Measurements from ENCODE around the gene GLYATL2.

GLYATL2 gene

DNA sequence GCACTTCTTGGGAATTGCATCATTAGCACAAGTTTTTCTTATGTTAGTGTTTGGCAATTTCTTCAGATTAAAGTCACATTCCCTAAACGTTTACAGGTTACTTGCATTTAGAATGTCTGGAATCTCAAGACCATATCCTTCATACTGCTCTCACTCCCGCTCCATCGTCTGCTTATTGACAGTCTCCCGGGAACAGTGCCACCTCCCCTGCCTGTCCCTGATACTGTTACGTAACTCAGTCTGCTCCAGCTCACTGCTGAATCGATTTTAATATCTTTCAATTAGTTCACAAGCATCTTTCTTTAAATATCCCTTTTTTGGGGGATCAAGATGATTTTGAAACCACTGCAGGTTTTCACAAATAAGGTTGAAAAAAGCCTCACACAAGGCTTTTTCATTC, 48.2 kb downstream of the GLYATL2 start:
- no peak for DNase-seq

GRCh38 chr11:58788355-58789023, 56.0 kb downstream of the GLYATL2 start:
- DNase-seq: peak; percentile 37

- no peak for DNase-seq
These were observed 56.6 kb downstream of the GLYATL2 start for GRCh38 chr11:58787903-58788302.

GRCh38 chr11:58786693-58787092, 57.8 kb downstream of the GLYATL2 start:
- DNase-seq: no peak

GRCh38 chr11:58784995-58785394, 59.5 kb downstream of the GLYATL2 start:
- no peak for DNase-seq

All from central memory CD4-positive, alpha-beta T cell (primary cell).